ENCODE measurements around the gene MCMBP.

The MCMBP gene

DNA sequence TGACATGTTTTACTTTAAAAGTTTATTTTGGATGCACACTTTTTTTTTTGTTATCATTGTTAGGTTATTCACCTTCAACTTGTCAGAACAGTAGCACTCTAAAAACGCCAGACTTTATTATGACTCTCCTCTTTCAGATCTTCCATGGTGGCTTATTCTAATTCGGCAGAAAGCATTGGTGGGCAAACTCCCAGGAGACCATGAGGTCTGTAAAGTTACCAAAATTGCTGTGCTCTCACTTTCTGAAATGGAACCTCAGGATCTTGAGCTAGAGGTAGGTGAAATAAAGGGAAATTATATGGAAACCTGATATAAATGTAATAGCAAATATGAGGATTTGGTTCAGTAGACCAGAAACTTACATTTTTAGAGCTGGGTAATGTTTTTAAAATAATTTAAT is 91.1 kb downstream of the MCMBP start:
- no peak for DNase-seq

DNA sequence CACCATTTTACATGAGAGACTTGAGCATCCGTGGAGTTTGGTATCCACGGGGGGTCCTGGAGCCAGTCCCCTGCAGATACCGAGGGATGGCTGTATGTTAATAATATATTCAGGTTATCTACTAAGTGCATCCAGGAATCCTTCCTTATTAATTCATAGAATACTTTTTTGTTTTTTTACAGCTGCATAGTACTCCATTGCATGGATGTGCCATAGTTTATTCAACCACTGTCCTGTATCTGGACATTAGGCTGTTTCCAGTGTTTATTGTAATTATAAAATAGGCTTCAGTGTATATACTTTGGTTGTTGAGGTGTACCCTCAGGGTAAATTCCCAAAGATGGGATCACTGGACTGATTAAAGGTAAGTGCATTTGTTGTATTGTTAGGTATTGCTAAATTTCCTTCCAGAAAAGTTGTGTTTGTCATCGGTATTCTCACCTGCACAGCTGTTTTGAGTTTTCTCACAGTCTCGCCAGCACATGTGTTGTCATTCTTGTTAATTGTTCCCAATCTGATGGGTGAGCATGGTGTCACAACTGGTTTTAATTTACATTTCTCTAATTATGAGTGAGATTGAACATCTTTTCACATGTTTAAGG is 91.7 kb downstream of the MCMBP start:
- DNase-seq: no peak

All from activated CD8-positive, alpha-beta memory T cell treated with anti-CD3 and anti-CD28 coated beads, Interleukin-2, amount 50 U/mL, for 4 hours (primary cell).